Measurements from ENCODE around the gene IRAK1. TPM values are rescaled to one million over a fixed set of nuclear protein-coding genes. Genes with fewer than 3 reads are reported as not detected.

The IRAK1 gene
- total and polyA plus RNA-seq, 2 donors from 2014 or later: 46.6 to 85.3 TPM

- no peak for TF ChIP-seq CTCF (IDR thresholded peaks at IDR 0.05; ENCODE audit: borderline replicate concordance, extremely low read depth, insufficient read depth)
- H3K9ac ChIP-seq (ENCODE audit: low read length in 3 of 3): no peak overlapping the region
- H3K27me3 ChIP-seq (ENCODE audit: control insufficient read depth, insufficient read depth, low read length): no peaks in the 10 kb centered on the region
- no peak overlapping the region for H3K4me3 ChIP-seq (ENCODE audit: low read length in 3 of 3)
- H3K9me3 ChIP-seq (ENCODE audit: control insufficient read depth in 2 of 3, insufficient read depth in 1 of 3, low read length in 3 of 3): no peaks in the 10 kb centered on the region
- intact Hi-C loops (cut with DNase I): no loop called here
- H3K36me3 ChIP-seq (ENCODE audit: control insufficient read depth in 2 of 3, insufficient read depth in 3 of 3, low read length in 3 of 3): peaks cover 0 to 3% (median 0%) of the 10 kb centered on the region in 3 donors
- H3K4me1 ChIP-seq (ENCODE audit: control insufficient read depth in 2 of 3, insufficient read depth in 2 of 3, low read depth in 1 of 3, low read length in 3 of 3): peaks cover 0 to 2% (median 0%) of the 10 kb centered on the region in 3 donors
- H3K27ac ChIP-seq (ENCODE audit: low read depth in 2 of 2, low read length in 2 of 2): no peak overlapping the region
- FAIRE-seq (no peak), DNase-seq (no peak)
Measured at GRCh38 chrX:154033848-154034247, 14.1 kb upstream of the IRAK1 start.

GRCh38 chrX:154032653-154033052 is 13.0 kb upstream of the IRAK1 start:
- TF ChIP-seq CTCF (IDR thresholded peaks at IDR 0.05; ENCODE audit: borderline replicate concordance, extremely low read depth, insufficient read depth): no peak
- DNase-seq (no peak), FAIRE-seq (no peak)
- H3K4me3 ChIP-seq (ENCODE audit: low read length in 3 of 3): no peak overlapping the region
- H3K27ac ChIP-seq (ENCODE audit: low read depth in 2 of 2, low read length in 2 of 2): no peak overlapping the region
- H3K9me3 ChIP-seq (ENCODE audit: control insufficient read depth in 2 of 3, insufficient read depth in 1 of 3, low read length in 3 of 3): no peaks in the 10 kb centered on the region
- intact Hi-C loops (cut with DNase I): no loop called here
- peaks cover 0 to 8% (median 3%) of the 10 kb centered on the region in 3 donors for H3K36me3 ChIP-seq (ENCODE audit: control insufficient read depth in 2 of 3, insufficient read depth in 3 of 3, low read length in 3 of 3)
- H3K27me3 ChIP-seq (ENCODE audit: control insufficient read depth, insufficient read depth, low read length): no peaks in the 10 kb centered on the region
- peaks cover 0 to 2% (median 0%) of the 10 kb centered on the region in 3 donors for H3K4me1 ChIP-seq (ENCODE audit: control insufficient read depth in 2 of 3, insufficient read depth in 2 of 3, low read depth in 1 of 3, low read length in 3 of 3)
- H3K9ac ChIP-seq (ENCODE audit: low read length in 3 of 3): no peak overlapping the region

GRCh38 chrX:154032160-154032559 is 12.5 kb upstream of the IRAK1 start:
- DNase-seq (peak in 3 of 5 donors; percentile 49 to 68 (median 51)), FAIRE-seq (no peak)
- Histone ChIP-seq H3K9ac (ENCODE audit: low read length in 3 of 3) (no peak overlapping the region), H3K27me3 (ENCODE audit: control insufficient read depth, insufficient read depth, low read length) (no peaks in the 10 kb centered on the region), H3K4me1 (ENCODE audit: control insufficient read depth in 2 of 3, insufficient read depth in 2 of 3, low read depth in 1 of 3, low read length in 3 of 3) (peaks cover 0 to 2% (median 0%) of the 10 kb centered on the region in 3 donors), H3K27ac (ENCODE audit: low read depth in 2 of 2, low read length in 2 of 2) (no peak overlapping the region), H3K36me3 (ENCODE audit: control insufficient read depth in 2 of 3, insufficient read depth in 3 of 3, low read length in 3 of 3) (peaks cover 0 to 8% (median 3%) of the 10 kb centered on the region in 3 donors), H3K9me3 (ENCODE audit: control insufficient read depth in 2 of 3, insufficient read depth in 1 of 3, low read length in 3 of 3) (no peaks in the 10 kb centered on the region), H3K4me3 (ENCODE audit: low read length in 3 of 3) (no peak overlapping the region)
- no peak for TF ChIP-seq CTCF (IDR thresholded peaks at IDR 0.05; ENCODE audit: borderline replicate concordance, extremely low read depth, insufficient read depth)
- intact Hi-C loops (cut with DNase I): no loop called here

Measured in kidney (tissue), 14 donors.